Activated T-cell treated with anti-CD3 and anti-CD28 coated beads, Interleukin-2, amount 50 U/mL, for 72 hours (primary cell): Measurements from ENCODE around the gene NRSN2. TPM values are rescaled to one million over a fixed set of nuclear protein-coding genes. Genes with fewer than 3 reads are reported as not detected.
"Not testable (repeated sequence)": the region's sequence is repeated elsewhere in the genome, so short reads cannot be mapped to it uniquely, and the experiment has no call there.

ENCODE experiments used
- ATAC-seq, 2 donors: fragments of 150-1000 bp; cut with Tn5 transposase; replicated peaks in 1 of 2; 2 replicates each; pipeline ENCODE4 v1.10.0; 2021; ENCODE audit warnings: moderate library complexity in 2 of 2, mild to moderate bottlenecking in 1 of 2
- DNase-seq, 2 donors: peaks; one replicate each; pipeline ENCODE4 v3.0.0; 2021 to 2022; ENCODE audit warnings: mixed read lengths in 1 of 2
- H3K27ac Mint-ChIP-seq: one replicate; pipeline ENCODE4 v1.8.0; 2022; ENCODE audit warnings: mild to moderate bottlenecking, moderate library complexity, mixed read lengths
- H3K27me3 Mint-ChIP-seq: one replicate; pipeline ENCODE4 v1.8.0; 2022; ENCODE audit warnings: low read depth, mixed read lengths
- H3K36me3 Mint-ChIP-seq, 2 donors: one replicate each; pipeline ENCODE4 v1.8.0; 2022; ENCODE audit warnings: mixed read lengths in 2 of 2, mild to moderate bottlenecking in 1 of 2; ENCODE audit not compliant: insufficient read depth in 2 of 2
- H3K4me1 Mint-ChIP-seq: one replicate; pipeline ENCODE4 v1.8.0; 2022; ENCODE audit warnings: low read depth, mixed read lengths
- H3K4me3 Mint-ChIP-seq, 2 donors: one replicate each; pipeline ENCODE4 v1.8.0; 2022; ENCODE audit warnings: mild to moderate bottlenecking in 2 of 2, mixed read lengths in 2 of 2, moderate library complexity in 2 of 2
- H3K9me3 Mint-ChIP-seq, 2 donors: one replicate each; pipeline ENCODE4 v1.8.0; 2022; ENCODE audit warnings: mixed read lengths in 2 of 2
- total RNA-seq, 2 donors: library from RNA; stranded (reverse); gene quantifications; one replicate each; pipeline ENCODE4 v1.2.3, GENCODE V29; 2022

Gene NRSN2
- total RNA-seq, 2 donors from 2014 or later = 12.9 to 14.7 TPM

DNA sequence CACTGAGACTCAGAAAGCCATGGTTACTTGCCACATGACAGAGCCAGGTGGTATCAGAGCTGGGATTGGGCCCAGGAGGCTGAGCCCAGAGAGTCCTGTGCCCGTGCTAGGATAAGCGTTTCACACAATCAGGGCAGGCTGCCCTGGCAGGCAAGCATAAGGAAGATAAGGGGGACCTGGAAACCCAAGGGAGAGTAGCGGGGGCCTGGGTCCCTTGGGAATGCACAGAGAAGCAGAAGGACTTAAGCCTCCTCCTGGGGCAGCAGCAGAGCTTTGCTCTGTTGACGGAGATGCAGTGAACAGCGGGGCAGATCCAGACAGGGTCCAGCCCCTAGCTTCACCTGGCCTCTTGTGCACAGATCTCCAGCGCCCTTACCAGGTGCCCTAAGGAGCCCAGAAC is 42.3 kb downstream of the NRSN2 start:
- peaks cover 19% of the 10 kb centered on the region for H3K4me1 Mint-ChIP-seq
- no peak overlapping the region for H3K4me3 Mint-ChIP-seq
- H3K27ac Mint-ChIP-seq = peak overlapping the region; percentile 39
- H3K27me3 Mint-ChIP-seq = no peaks in the 10 kb centered on the region
- no peaks in the 10 kb centered on the region for H3K9me3 Mint-ChIP-seq
- peaks cover 23 to 62% of the 10 kb centered on the region in 2 donors for H3K36me3 Mint-ChIP-seq
- ATAC-seq (no peak), DNase-seq (no peak)

DNA sequence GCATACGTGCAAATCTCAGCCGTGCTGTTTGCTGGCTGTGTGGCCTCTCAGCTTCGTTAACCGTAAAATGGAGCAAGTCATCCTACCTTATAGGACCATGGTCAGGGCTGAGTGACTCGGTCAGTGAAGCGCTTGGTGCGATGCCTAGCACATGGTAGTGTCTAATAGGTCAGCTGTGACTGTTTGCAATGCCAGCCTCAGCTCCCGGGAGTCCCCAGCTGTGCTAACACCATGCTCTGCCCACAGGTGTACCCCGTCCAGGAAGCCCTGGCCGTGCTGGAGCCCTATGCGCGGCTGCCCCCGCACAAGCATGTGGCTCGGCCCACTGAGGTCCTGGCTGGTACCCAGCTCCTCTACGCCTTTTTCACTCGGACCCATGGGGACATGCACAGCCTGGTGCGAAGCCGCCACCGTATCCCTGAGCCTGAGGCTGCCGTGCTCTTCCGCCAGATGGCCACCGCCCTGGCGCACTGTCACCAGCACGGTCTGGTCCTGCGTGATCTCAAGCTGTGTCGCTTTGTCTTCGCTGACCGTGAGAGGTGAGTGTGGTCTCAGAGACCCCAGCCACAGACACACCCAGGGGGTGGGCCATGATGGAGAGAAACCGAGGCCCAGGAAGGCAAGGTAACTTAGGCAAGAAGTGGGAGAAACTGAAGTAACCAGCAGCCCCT is 44.3 kb downstream of the NRSN2 start:
- H3K4me1 Mint-ChIP-seq = peaks cover under 1% of the 10 kb centered on the region
- H3K36me3 Mint-ChIP-seq = peaks cover 20 to 59% of the 10 kb centered on the region in 2 donors
- no peaks in the 10 kb centered on the region for H3K27me3 Mint-ChIP-seq

DNA sequence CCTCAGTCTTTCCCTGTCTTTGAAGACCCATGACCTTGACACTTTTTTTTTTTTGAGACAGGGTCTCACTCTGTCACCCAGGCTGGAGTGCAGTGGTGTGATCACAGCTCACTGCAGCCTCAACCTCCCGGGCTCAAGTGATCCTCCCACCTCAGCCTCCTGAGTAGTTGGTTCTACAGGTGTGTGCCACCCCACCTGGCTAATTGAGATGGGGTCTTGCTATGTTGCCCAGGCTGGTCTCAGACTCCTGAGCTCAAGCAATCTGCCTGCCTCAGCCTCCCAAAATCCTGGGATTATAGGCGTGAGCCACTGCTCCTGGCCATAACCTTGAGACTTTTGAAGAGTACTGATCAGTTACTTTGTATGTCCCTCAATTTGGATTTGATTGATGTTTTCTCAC is 46.4 kb downstream of the NRSN2 start:
- not testable (repeated sequence) for H3K27ac Mint-ChIP-seq, H3K4me3 Mint-ChIP-seq, H3K9me3 Mint-ChIP-seq, ATAC-seq, H3K4me1 Mint-ChIP-seq, H3K27me3 Mint-ChIP-seq, DNase-seq
- peaks cover 22 to 56% of the 10 kb centered on the region in 2 donors for H3K36me3 Mint-ChIP-seq

More for the DNA sequence above, 44.3 kb downstream of the NRSN2 start:
- peak in 1 of 2 donors; percentile 31 for ATAC-seq
- Mint-ChIP-seq H3K4me3 (no peak overlapping the region), H3K9me3 (no peaks in the 10 kb centered on the region), H3K27ac (no peak overlapping the region)
- no peak for DNase-seq

DNA sequence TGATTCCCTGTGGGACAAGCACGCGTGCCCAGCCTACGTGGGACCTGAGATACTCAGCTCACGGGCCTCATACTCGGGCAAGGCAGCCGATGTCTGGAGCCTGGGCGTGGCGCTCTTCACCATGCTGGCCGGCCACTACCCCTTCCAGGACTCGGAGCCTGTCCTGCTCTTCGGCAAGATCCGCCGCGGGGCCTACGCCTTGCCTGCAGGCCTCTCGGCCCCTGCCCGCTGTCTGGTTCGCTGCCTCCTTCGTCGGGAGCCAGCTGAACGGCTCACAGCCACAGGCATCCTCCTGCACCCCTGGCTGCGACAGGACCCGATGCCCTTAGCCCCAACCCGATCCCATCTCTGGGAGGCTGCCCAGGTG is 49.3 kb downstream of the NRSN2 start:
- Mint-ChIP-seq H3K4me1 (peaks cover 17% of the 10 kb centered on the region), H3K9me3 (no peaks in the 10 kb centered on the region), H3K27ac (no peak overlapping the region), H3K27me3 (no peaks in the 10 kb centered on the region), H3K36me3 (peaks cover 16 to 42% of the 10 kb centered on the region in 2 donors), H3K4me3 (no peak overlapping the region)
- ATAC-seq (peak in 1 of 2 donors; percentile 3), DNase-seq (no peak)

DNA sequence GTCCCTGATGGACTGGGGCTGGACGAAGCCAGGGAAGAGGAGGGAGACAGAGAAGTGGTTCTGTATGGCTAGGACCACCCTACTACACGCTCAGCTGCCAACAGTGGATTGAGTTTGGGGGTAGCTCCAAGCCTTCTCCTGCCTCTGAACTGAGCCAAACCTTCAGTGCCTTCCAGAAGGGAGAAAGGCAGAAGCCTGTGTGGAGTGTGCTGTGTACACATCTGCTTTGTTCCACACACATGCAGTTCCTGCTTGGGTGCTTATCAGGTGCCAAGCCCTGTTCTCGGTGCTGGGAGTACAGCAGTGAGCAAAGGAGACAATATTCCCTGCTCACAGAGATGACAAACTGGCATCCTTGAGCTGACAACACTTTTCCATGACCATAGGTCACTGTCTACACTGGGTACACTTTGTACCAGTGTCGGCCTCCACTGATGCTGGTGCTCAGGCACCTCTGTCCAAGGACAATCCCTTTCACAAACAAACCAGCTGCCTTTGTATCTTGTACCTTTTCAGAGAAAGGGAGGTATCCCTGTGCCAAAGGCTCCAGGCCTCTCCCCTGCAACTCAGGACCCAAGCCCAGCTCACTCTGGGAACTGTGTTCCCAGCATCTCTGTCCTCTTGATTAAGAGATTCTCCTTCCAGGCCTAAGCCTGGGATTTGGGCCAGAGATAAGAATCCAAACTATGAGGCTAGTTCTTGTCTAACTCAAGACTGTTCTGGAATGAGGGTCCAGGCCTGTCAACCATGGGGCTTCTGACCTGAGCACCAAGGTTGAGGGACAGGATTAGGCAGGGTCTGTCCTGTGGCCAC is 49.9 kb downstream of the NRSN2 start:
- Mint-ChIP-seq H3K27ac (no peak overlapping the region), H3K4me1 (peaks cover 23% of the 10 kb centered on the region), H3K9me3 (no peaks in the 10 kb centered on the region), H3K27me3 (no peaks in the 10 kb centered on the region), H3K4me3 (no peak overlapping the region), H3K36me3 (peaks cover 14 to 37% of the 10 kb centered on the region in 2 donors)
- peak in 1 of 2 donors; percentile 5 for ATAC-seq
- no peak for DNase-seq

DNA sequence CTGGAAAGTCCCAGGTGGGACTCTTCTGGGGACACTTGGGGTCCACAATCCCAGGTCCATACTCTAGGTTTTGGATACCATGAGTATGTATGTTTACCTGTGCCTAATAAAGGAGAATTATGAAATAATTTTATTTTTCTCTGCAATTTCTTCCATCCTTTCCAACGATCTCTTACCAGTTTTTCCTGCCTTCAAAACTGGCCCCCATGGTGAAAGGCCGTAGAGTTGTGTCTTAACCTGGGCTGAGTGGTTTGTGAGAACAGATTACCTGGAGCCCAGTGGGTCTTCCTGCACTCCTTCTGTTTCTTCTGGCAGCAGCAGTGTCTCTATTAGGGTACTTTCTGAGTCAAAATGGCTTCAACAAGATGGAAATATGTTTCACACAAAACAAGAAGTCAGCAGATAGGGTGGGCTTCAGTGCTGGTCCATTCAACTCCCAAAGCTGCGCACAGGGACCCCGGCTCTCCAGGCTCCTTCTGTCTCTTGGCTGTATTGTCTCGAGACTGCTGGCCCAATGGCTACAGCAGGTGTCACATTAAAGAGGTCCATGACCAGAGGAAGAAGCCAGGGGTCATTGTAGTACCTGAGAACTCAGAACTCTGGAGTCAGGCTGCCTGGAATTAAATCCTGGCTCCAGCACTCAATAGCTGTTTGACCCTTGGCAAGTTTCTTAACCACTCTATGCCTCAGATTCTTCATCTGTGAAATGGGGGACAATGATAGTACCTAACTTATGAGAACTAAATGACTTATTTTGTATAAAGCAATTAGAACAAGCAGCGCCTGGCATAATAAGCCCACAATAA is 50.7 kb downstream of the NRSN2 start:
- Mint-ChIP-seq H3K4me3 (no peak overlapping the region), H3K9me3 (no peaks in the 10 kb centered on the region), H3K36me3 (peaks cover 12 to 31% of the 10 kb centered on the region in 2 donors), H3K4me1 (peaks cover 31% of the 10 kb centered on the region), H3K27ac (peak overlapping the region; percentile 80), H3K27me3 (no peaks in the 10 kb centered on the region)
- ATAC-seq = no peak
- DNase-seq = no peak

DNA sequence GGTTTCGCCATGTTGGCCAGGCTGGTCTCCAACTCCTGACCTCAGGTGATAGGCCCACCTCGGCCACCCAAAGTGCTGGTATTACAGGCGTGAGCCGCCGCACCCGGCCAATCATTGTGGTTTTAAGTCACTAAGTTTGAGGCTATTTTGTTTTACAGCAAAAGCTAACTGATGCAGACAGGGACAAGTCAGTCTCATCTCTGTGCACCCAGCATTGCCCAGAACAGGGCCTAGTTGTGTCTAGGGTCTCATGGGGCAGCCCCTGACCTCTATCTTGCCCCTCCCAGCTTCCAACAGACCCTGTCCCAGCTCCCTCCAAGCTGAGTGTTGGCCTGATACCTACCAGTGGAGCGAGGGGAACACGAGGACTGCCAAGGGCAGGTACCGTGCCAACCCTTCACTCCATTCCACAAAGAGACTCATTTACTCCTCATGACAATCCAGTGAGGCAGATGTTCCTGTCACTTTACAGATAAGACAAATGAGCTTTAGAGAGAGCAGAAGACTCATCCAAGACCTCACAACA is 52.3 kb downstream of the NRSN2 start:
- ATAC-seq (no peak), DNase-seq (no peak)
- Mint-ChIP-seq H3K4me3 (no peak overlapping the region), H3K9me3 (peaks cover 2 to 4% of the 10 kb centered on the region in 2 donors), H3K27ac (no peak overlapping the region), H3K4me1 (peaks cover 38% of the 10 kb centered on the region), H3K27me3 (no peaks in the 10 kb centered on the region), H3K36me3 (peaks cover 9 to 29% of the 10 kb centered on the region in 2 donors)

DNA sequence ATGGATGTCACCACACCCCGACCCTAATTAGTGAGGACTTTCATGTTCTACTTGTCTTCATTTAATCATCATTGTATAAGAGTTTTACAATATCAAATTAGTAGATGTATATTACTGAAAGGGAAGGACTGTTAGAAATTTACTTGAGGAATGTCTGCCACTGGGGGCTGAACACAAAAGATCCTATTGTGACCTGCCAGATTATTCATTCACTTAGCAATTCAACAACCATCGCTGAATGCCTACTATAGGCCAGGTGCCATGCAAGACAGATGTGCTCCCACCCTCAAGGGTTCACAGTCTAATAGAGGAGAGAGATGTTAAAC is 53.2 kb downstream of the NRSN2 start:
- H3K36me3 Mint-ChIP-seq = peaks cover 9 to 23% of the 10 kb centered on the region in 2 donors
- no peaks in the 10 kb centered on the region for H3K27me3 Mint-ChIP-seq
- DNase-seq (no peak), ATAC-seq (peak in 1 of 2 donors; percentile 4)
- peak overlapping the region; percentile 20 for H3K27ac Mint-ChIP-seq
- H3K4me3 Mint-ChIP-seq = no peak overlapping the region
- peaks cover 38% of the 10 kb centered on the region for H3K4me1 Mint-ChIP-seq
- H3K9me3 Mint-ChIP-seq = peaks cover 2 to 4% of the 10 kb centered on the region in 2 donors

DNA sequence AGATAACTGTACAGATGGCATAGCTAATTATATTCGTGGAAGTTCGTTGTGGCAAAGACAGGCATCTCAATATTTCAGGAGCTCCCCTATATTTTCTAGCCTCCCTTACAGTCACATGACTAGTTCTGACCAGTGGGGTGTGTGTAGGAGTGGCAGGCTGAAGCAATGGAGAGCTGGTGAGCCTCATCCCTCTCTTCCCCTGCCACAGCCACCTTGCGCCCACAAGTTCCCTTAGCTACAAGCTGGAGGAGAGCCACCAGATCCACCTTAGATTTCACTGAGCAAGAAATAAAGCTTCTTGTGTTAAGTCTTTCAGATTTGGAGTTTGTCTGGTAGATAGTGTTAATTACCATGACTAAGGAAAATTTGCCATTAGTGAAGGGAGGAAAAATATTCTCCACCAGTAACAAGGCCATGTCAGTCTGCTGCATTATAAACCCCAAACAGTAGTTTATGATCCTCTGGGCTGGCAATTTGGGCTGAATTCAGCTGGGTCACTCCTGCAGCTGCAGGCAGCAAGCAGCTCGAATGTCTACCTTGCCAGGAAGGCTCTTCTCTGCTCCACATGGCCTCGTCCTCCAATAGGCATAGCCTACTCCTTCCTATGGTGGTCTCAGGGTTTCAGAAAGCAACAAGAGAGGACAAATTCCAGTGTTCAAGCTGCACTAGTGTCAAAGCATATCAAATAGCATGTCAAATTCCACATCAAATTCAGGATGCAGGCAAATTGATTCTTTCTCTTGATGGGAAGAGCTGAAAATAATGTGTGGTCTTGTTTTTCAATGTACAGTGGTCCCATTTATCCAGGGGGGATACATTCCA is 53.8 kb downstream of the NRSN2 start:
- ATAC-seq = peak in 1 of 2 donors; percentile 16
- Mint-ChIP-seq H3K4me1 (peaks cover 38% of the 10 kb centered on the region), H3K36me3 (peaks cover 9 to 23% of the 10 kb centered on the region in 2 donors), H3K4me3 (no peak overlapping the region), H3K27ac (peak overlapping the region; percentile 20), H3K27me3 (no peaks in the 10 kb centered on the region), H3K9me3 (peaks cover 2 to 4% of the 10 kb centered on the region in 2 donors)
- DNase-seq = no peak

DNA sequence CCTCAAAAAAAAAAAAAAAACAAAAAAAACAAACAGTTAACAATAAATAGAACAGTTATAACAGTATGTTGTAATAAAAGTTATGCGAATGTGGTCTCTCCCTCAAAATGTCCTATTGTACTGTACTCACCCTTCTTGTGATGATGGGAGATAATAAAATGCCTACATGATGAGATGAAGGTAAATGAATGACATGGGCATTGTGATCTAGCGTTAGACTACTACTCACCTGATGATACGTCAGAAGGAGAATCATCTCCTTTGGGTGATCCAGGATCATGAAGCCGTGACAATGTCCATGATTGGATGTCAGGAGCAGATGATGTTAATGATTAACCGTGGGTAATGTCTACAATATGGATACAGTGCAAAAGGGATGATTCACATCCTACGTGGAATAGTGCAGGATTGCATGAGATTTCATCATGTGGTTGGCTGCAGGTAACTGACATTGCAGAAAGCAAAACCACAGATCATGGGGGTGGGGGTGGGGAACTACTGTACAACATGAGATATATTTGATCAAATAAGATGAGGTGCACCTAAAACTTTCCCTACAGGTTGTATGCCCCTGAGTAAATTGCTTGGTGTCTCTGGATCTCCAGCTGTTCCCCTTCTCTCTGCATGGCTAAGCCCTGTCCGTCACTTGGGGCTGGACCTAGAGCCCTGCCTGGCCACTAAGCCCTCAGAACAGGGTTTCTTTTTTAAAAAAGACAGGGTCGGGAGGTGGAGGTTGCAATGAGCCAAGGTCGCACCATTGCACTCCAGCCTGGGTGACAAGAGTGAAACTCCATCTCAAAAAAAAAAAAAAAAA is 55.0 kb downstream of the NRSN2 start:
- H3K4me3 Mint-ChIP-seq = peak overlapping the region; percentile 22 to 48
- peak; percentile 43 to 46 for DNase-seq
- H3K36me3 Mint-ChIP-seq = peaks cover 9 to 22% of the 10 kb centered on the region in 2 donors
- peaks cover 2 to 4% of the 10 kb centered on the region in 2 donors for H3K9me3 Mint-ChIP-seq
- peak; percentile 62 to 66 for ATAC-seq
- peaks cover 42% of the 10 kb centered on the region for H3K4me1 Mint-ChIP-seq
- no peaks in the 10 kb centered on the region for H3K27me3 Mint-ChIP-seq
- H3K27ac Mint-ChIP-seq = peak overlapping the region; percentile 76

DNA sequence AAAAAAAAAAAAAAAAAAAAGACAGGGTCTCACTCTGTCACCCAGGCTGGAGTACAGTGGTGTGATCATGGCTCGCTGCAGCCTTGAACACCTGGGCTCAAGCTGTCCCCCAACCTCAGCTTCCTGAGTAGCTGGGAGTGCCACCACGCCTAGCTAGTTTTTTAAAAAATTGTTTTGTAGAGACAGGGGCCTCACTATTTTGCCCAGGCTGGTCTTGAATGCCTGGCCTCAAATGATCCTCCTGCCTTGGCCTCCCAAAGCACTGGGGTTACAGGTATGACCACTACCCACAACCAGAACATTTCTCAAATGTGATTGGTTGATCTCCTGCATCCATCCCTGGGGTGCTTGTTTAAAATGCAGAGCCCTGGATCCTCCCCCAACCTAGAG is 55.6 kb downstream of the NRSN2 start:
- peak overlapping the region in 1 of 2 donors; percentile 37 for H3K4me3 Mint-ChIP-seq
- H3K36me3 Mint-ChIP-seq = peaks cover 8 to 19% of the 10 kb centered on the region in 2 donors
- no peaks in the 10 kb centered on the region for H3K27me3 Mint-ChIP-seq
- ATAC-seq = peak in 1 of 2 donors; percentile 12
- H3K4me1 Mint-ChIP-seq = peaks cover 48% of the 10 kb centered on the region
- peaks cover 2 to 4% of the 10 kb centered on the region in 2 donors for H3K9me3 Mint-ChIP-seq
- no peak for DNase-seq
- no peak overlapping the region for H3K27ac Mint-ChIP-seq
